ENCODE measurements around the gene GID8. TPM values are rescaled to one million over a fixed set of nuclear protein-coding genes. Genes with fewer than 3 reads are reported as not detected.

Gene GID8
- total RNA-seq, 4 donors from 2014 or later, result 39.6 to 59.3 (median 44.2) TPM

DNA sequence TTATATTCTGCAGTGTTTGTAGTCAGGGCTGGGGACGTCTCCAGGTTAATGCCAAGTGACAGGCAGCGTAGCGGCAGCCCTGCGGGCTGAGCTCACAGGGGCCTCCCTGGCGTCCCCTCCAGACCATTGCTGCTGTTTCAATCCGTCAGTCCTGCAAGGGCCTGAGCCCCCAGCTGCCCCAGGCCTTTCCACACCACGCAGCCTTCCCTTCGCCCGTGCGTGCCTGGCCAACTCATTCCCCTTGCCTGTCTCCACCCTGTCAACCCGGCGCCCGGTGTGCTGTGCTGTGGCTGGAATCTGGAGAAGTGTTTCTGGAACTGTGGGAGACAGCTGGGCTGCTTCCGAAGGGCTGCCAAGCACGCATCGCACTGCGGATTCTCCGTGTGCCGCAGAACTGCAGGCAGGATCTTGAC is 56.9 kb downstream of the GID8 start:
- intact Hi-C loops (cut with DNase I; ENCODE audit: low total_unique reads), result loop anchor here (10.0 kb wide), 1 partner anchor 530 kb away; no protein-coding TSS in a partner anchor
- no peak for DNase-seq (ENCODE audit: low spot score in 2 of 2)
- H3K4me3 ChIP-seq (ENCODE audit: low read depth, poor library complexity, severe bottlenecking), result no peak overlapping the region
- TF ChIP-seq POLR2A (IDR thresholded peaks at IDR 0.05), result no peak
- TF ChIP-seq CTCF (IDR thresholded peaks at IDR 0.05), result no peak
- WGBS, 2 donors, result 66 to 73% methylated on average over 19 of the region's 19 CpGs

DNA sequence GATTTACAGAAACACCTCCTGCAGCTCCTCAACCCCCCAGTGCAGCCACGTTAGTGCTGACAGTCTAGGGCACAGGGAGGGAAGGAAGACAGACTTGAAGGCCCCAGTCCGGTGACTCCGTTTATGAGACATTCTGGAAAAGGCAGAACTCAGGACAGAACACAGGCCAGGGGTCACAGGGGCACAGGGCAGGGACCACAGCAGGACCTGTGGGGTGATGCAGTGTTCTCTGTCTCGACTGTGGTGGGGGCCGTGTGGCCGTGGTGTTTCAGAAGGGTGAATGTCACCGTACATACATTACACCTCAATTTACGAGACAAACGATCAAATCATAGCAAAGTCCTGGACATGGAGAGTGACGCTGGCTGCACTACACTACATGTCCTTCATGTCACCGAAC is 57.5 kb downstream of the GID8 start:
- no peak for TF ChIP-seq POLR2A (IDR thresholded peaks at IDR 0.05)
- no peak for TF ChIP-seq CTCF (IDR thresholded peaks at IDR 0.05)
- no peak for DNase-seq (ENCODE audit: low spot score in 2 of 2)
- 72% methylated on average over 11 of the region's 11 CpGs for WGBS, 2 donors
- intact Hi-C loops (cut with DNase I; ENCODE audit: low total_unique reads), result loop anchor here (10.0 kb wide), 1 partner anchor 531 kb away; no protein-coding TSS in a partner anchor
- H3K4me3 ChIP-seq (ENCODE audit: low read depth, poor library complexity, severe bottlenecking), result no peak overlapping the region

- no peak overlapping the region for H3K4me3 ChIP-seq (ENCODE audit: low read depth, poor library complexity, severe bottlenecking)
- intact Hi-C loops (cut with DNase I; ENCODE audit: low total_unique reads), result loop anchor here (10.0 kb wide), 1 partner anchor 531 kb away; no protein-coding TSS in a partner anchor
- WGBS, 2 donors, result 69 to 75% methylated on average over 17 to 25 of the region's 25 CpGs
- no peak for TF ChIP-seq CTCF (IDR thresholded peaks at IDR 0.05)
- TF ChIP-seq POLR2A (IDR thresholded peaks at IDR 0.05), result no peak
- DNase-seq (ENCODE audit: low spot score in 2 of 2), result no peak
Measured at GRCh38 chr20:62995898-62996595, 58.1 kb downstream of the GID8 start.

- H3K4me3 ChIP-seq (ENCODE audit: low read depth, poor library complexity, severe bottlenecking), result no peak overlapping the region
- 75 to 81% methylated on average over 14 of the region's 14 CpGs for WGBS, 2 donors
- intact Hi-C loops (cut with DNase I; ENCODE audit: low total_unique reads), result loop anchor here (10.0 kb wide), 1 partner anchor 532 kb away; no protein-coding TSS in a partner anchor
- TF ChIP-seq CTCF (IDR thresholded peaks at IDR 0.05) (no peak), POLR2A (IDR thresholded peaks at IDR 0.05) (no peak)
- DNase-seq (ENCODE audit: low spot score in 2 of 2), result no peak
Measured at GRCh38 chr20:62996596-62996982, 58.6 kb downstream of the GID8 start.

DNA sequence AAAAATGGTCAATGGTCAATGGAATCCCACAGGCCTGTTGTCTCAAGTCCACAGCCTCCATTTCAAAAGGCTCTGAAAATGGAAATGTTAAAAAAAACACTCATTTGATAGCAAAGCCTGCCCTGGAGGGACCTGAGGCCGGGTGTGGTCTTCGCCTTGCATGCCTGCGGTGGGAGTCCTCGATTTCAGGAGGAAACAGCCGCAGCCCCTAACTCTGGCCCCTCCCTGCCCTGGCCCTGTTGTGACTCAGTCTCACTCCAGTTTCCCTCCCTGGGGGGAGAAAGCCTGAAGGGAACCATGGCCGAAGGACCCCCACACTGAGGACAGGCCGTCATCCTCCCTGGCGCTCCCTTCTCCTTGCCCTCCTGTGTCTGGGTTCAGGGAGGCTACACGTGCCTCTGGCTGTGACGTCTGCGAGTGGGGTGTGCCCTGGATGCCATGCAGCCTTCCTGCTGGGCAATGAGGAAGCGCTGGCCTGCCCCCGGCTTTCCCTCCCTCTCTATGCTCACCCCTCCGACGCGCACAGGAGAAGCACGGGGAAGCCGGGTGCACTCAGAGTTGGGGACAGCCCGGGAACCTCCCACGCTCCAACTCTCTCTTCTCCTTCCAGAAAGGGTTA is 59.6 kb downstream of the GID8 start:
- TF ChIP-seq CTCF (IDR thresholded peaks at IDR 0.05) (no peak), POLR2A (IDR thresholded peaks at IDR 0.05) (no peak)
- H3K4me3 ChIP-seq (ENCODE audit: low read depth, poor library complexity, severe bottlenecking), result no peak overlapping the region
- DNase-seq (ENCODE audit: low spot score in 2 of 2), result no peak
- 19 to 32% methylated on average over 20 of the region's 20 CpGs for WGBS, 2 donors
- intact Hi-C loops (cut with DNase I; ENCODE audit: low total_unique reads), result loop anchor here (10.0 kb wide), 1 partner anchor 533 kb away; no protein-coding TSS in a partner anchor

Other genes starting within 250 kb of the GID8 start
- under 1 TPM in 3 of 4 donors, not detected in 1; 0.07 to 0.61 (median 0.13) TPM for gene NTSR1, start 229.3 kb upstream of the GID8 start, total RNA-seq
- 10 to 100 TPM in 3 of 4 donors, 1 to 10 TPM in 1; 9.8 to 13.9 (median 10.2) TPM for gene MRGBP, start 141.7 kb upstream of the GID8 start, total RNA-seq
- 10 to 100 TPM; 50.3 to 76.9 (median 58.5) TPM for gene OGFR, start 133.3 kb upstream of the GID8 start, total RNA-seq
- gene COL9A3, start 121.1 kb upstream of the GID8 start, total RNA-seq, result 10 to 100 TPM in 2 of 4 donors, 1 to 10 TPM in 2; 5.6 to 14.1 (median 10.8) TPM
- 10 to 100 TPM; 12.1 to 13.9 (median 13.1) TPM for gene TCFL5, start 76.3 kb upstream of the GID8 start, total RNA-seq
- gene DIDO1, start 11.6 kb upstream of the GID8 start, total RNA-seq, result 100 to 1,000 TPM in 1 of 4 donors, 10 to 100 TPM in 3; 54.2 to 105 (median 70.7) TPM
- gene SLC17A9, start 14.6 kb downstream of the GID8 start, total RNA-seq, result 1 to 10 TPM in 2 of 4 donors, under 1 TPM in 2; 0.46 to 1.1 (median 0.73) TPM
- under 1 TPM in 1 of 4 donors, not detected in 3; 0.23 TPM for gene BHLHE23, start 68.8 kb downstream of the GID8 start, total RNA-seq